AML-193 (cell line): ENCODE data around the gene HAGH.
"Not testable (repeated sequence)": the region's sequence is repeated elsewhere in the genome, so short reads cannot be mapped to it uniquely, and the experiment has no call there.

Experiments used
- DNase-seq, 2 experiments: peaks; one replicate each; lab custom pipeline; 2025; lab: John Stamatoyannopoulos, UW

The HAGH gene

GRCh38 chr16:1826691-1827573, at the start of gene HAGH, which contains the start of gene FAHD1:
TSS of gene HAGH (minus strand) at chr16:1826825. CDS start at chr16:1826787, 38 bp downstream.
TSS of gene FAHD1 (plus strand) at chr16:1827206. CDS start at chr16:1827239, 33 bp downstream.
- peak; percentile 66 to 82 for DNase-seq

GRCh38 chr16:1876066-1876465, 49.4 kb upstream of the HAGH start:
- DNase-seq = not testable (repeated sequence)

- DNase-seq = no peak
Measured at GRCh38 chr16:1874854-1875253, 48.2 kb upstream of the HAGH start.

- no peak for DNase-seq
Measured at GRCh38 chr16:1871974-1872635, 45.5 kb upstream of the HAGH start, which contains the start of gene MEIOB. TSS of gene MEIOB (minus strand) at chr16:1872164. CDS start at chr16:1868175, 3,989 bp downstream.

GRCh38 chr16:1870365-1871082, 43.9 kb upstream of the HAGH start:
- no peak for DNase-seq

- DNase-seq = peak in 1 of 2 experiments; percentile 1
Measured at GRCh38 chr16:1865902-1866690, 39.5 kb upstream of the HAGH start.

GRCh38 chr16:1863681-1864460, 37.2 kb upstream of the HAGH start:
- DNase-seq = peak; percentile 36 to 52

- DNase-seq = no peak
Measured at GRCh38 chr16:1862394-1862793, 35.8 kb upstream of the HAGH start.

- no peak for DNase-seq
Measured at GRCh38 chr16:1861730-1862129, 35.1 kb upstream of the HAGH start.

GRCh38 chr16:1859650-1860049, 33.0 kb upstream of the HAGH start:
- DNase-seq = no peak

- DNase-seq = no peak
Measured at GRCh38 chr16:1858189-1858865, 31.7 kb upstream of the HAGH start.

- DNase-seq = no peak
Measured at GRCh38 chr16:1857433-1858097, 30.9 kb upstream of the HAGH start.

- DNase-seq = no peak
Measured at GRCh38 chr16:1851793-1852192, 25.2 kb upstream of the HAGH start.

- no peak for DNase-seq
Measured at GRCh38 chr16:1850981-1851380, 24.4 kb upstream of the HAGH start.

- no peak for DNase-seq
Measured at GRCh38 chr16:1846416-1846815, 19.8 kb upstream of the HAGH start.

- DNase-seq = no peak
Measured at GRCh38 chr16:1845985-1846384, 19.4 kb upstream of the HAGH start.

- no peak for DNase-seq
Measured at GRCh38 chr16:1839554-1839953, 12.9 kb upstream of the HAGH start.

- DNase-seq = no peak
Measured at GRCh38 chr16:1834096-1834495, 7.5 kb upstream of the HAGH start.

- no peak for DNase-seq
Measured at GRCh38 chr16:1832838-1833454, 6.3 kb upstream of the HAGH start.
